ENCODE measurements around the gene ARHGAP44. TPM values are rescaled to one million over a fixed set of nuclear protein-coding genes. Genes with fewer than 3 reads are reported as not detected.

Gene ARHGAP44
- total and polyA plus RNA-seq, 2 of the 8 experiments (the other 6 are each of a cell fraction or from before 2014, with no cell fraction given), result 6.2 to 22.2 TPM

GRCh38 chr17:12953156-12953555, 163.9 kb downstream of the ARHGAP44 start (continued):
- TF ChIP-seq ASH2L (IDR thresholded peaks at IDR 0.05; ENCODE audit: low read length) (no peak), CHD7 (IDR thresholded peaks at IDR 0.05; ENCODE audit: insufficient replicate concordance, low read length) (no peak), SRF (IDR thresholded peaks at IDR 0.05; ENCODE audit: low read depth, low read length) (no peak)

Measured in H1 (cell line).